Measurements from ENCODE around the gene CILP2. TPM values are rescaled to one million over a fixed set of nuclear protein-coding genes. Genes with fewer than 3 reads are reported as not detected.

Gene CILP2
- total RNA-seq, 1 experiment from 2014 or later, result 0.77 TPM

GRCh38 chr19:19533841-19534240 lies 4.2 kb upstream of the CILP2 start:
- DNase-seq (ENCODE audit: low spot score), result no peak
- H3K9me3 ChIP-seq (ENCODE audit: low read depth, low read length, poor library complexity, severe bottlenecking), result no peaks in the 10 kb centered on the region
- H3K4me3 ChIP-seq (ENCODE audit: low read depth, low read length, poor library complexity, severe bottlenecking), result no peak overlapping the region
- no peak overlapping the region for H3K27ac ChIP-seq (ENCODE audit: low read depth, low read length, poor library complexity, severe bottlenecking)
- intact Hi-C loops (cut with micrococcal nuclease; ENCODE audit: unreplicated experiment), result loop anchor here (2.0 kb wide), 1 partner anchor 425 kb away; no protein-coding TSS in a partner anchor
- H3K36me3 ChIP-seq (ENCODE audit: insufficient read depth, low read length, poor library complexity, severe bottlenecking), result no peaks in the 10 kb centered on the region
- no TSS peak for BruUV-seq (replicated peaks)
- no peaks in the 10 kb centered on the region for H3K27me3 ChIP-seq (replicated peaks; ENCODE audit: insufficient read depth, low read depth, low read length, poor library complexity)
- ChIA-PET POLR2A (ENCODE audit: low non-redundant PET) (no interaction called here), CTCF (no interaction called here)
- TF ChIP-seq CTCF (conservative IDR thresholded peaks at IDR 0.05; ENCODE audit: low read depth, low read length) (no peak), EZH2 (IDR thresholded peaks at IDR 0.05; ENCODE audit: borderline replicate concordance, low read depth, low read length, poor library complexity, severe bottlenecking) (no peak)
- peaks cover 7% of the 10 kb centered on the region for H3K4me1 ChIP-seq (ENCODE audit: insufficient read depth, low read length, poor library complexity, severe bottlenecking)

GRCh38 chr19:19534556-19535265 lies 3.4 kb upstream of the CILP2 start:
- intact Hi-C loops (cut with micrococcal nuclease; ENCODE audit: unreplicated experiment), result no loop called here

DNA sequence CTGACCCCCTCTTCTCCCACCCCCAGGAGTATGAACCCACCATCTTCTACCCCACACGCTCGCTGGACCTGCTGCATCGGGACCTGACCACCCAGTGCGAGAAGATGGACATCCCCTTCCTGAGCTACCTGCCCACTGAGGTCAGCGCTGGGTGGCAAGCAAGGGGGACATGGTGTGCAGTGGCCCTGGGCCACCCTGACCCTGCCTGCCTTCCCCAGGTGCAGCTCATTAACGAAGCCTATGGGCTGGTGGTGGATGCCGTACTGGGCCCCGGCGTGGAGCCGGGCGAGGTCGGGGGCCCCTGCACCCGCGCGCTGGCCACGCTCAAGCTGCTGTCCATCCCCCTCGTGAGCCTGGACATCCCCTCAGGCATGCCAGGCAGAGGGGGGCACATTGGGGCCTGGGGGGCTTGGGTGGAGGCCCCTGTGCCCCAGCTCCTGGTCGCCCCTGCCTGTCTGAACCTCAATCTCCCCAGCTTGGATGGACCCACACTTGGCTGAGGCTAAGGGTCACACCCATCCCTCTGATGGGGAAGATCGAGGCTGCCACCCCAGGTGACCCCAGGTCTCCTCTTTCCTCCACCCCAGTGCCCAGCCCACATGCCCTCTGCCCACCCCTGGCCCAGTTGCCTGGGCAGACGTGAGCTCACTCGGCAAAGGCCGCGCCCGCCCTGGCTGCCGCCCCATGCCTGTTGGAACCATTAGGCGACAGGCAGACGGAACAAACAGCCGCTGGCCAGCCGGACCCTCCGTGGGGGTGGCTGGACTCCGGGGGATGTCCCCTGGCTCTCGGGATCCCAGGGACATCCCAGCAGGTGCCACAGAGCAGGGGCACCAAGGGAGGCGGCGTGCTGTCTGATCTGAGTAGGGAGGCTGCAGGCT lies 2.5 kb upstream of the CILP2 start:
- peaks cover 7% of the 10 kb centered on the region for H3K4me1 ChIP-seq (ENCODE audit: insufficient read depth, low read length, poor library complexity, severe bottlenecking)
- no peak for TF ChIP-seq CTCF (conservative IDR thresholded peaks at IDR 0.05; ENCODE audit: low read depth, low read length)
- TF ChIP-seq EZH2 (IDR thresholded peaks at IDR 0.05; ENCODE audit: borderline replicate concordance, low read depth, low read length, poor library complexity, severe bottlenecking), result no peak
- no peak overlapping the region for H3K4me3 ChIP-seq (ENCODE audit: low read depth, low read length, poor library complexity, severe bottlenecking)
- ChIA-PET POLR2A (ENCODE audit: low non-redundant PET) (no interaction called here), CTCF (no interaction called here)
- no peak overlapping the region for H3K27ac ChIP-seq (ENCODE audit: low read depth, low read length, poor library complexity, severe bottlenecking)
- no TSS peak for BruUV-seq (replicated peaks)
- DNase-seq (ENCODE audit: low spot score), result no peak
- H3K36me3 ChIP-seq (ENCODE audit: insufficient read depth, low read length, poor library complexity, severe bottlenecking), result no peaks in the 10 kb centered on the region
- H3K27me3 ChIP-seq (replicated peaks; ENCODE audit: insufficient read depth, low read depth, low read length, poor library complexity), result no peaks in the 10 kb centered on the region
- no peaks in the 10 kb centered on the region for H3K9me3 ChIP-seq (ENCODE audit: low read depth, low read length, poor library complexity, severe bottlenecking)
- intact Hi-C loops (cut with micrococcal nuclease; ENCODE audit: unreplicated experiment), result no loop called here

More at GRCh38 chr19:19534556-19535265, 3.4 kb upstream of the CILP2 start:
- BruUV-seq (replicated peaks), result no TSS peak
- no peak for DNase-seq (ENCODE audit: low spot score)
- Histone ChIP-seq H3K27me3 (replicated peaks; ENCODE audit: insufficient read depth, low read depth, low read length, poor library complexity) (no peaks in the 10 kb centered on the region), H3K9me3 (ENCODE audit: low read depth, low read length, poor library complexity, severe bottlenecking) (no peaks in the 10 kb centered on the region), H3K27ac (ENCODE audit: low read depth, low read length, poor library complexity, severe bottlenecking) (no peak overlapping the region), H3K4me3 (ENCODE audit: low read depth, low read length, poor library complexity, severe bottlenecking) (no peak overlapping the region), H3K36me3 (ENCODE audit: insufficient read depth, low read length, poor library complexity, severe bottlenecking) (no peaks in the 10 kb centered on the region), H3K4me1 (ENCODE audit: insufficient read depth, low read length, poor library complexity, severe bottlenecking) (peaks cover 7% of the 10 kb centered on the region)
- TF ChIP-seq CTCF (conservative IDR thresholded peaks at IDR 0.05; ENCODE audit: low read depth, low read length), result no peak
- no peak for TF ChIP-seq EZH2 (IDR thresholded peaks at IDR 0.05; ENCODE audit: borderline replicate concordance, low read depth, low read length, poor library complexity, severe bottlenecking)
- CTCF ChIA-PET, result no interaction called here
- POLR2A ChIA-PET (ENCODE audit: low non-redundant PET), result no interaction called here
